AG08395 (cell line): ENCODE measurements around the gene OASL.

Source experiments
- DNase-seq: peaks from one replicate; pipeline ENCODE4 v3.0.0; 2012; ENCODE audit warnings: mixed read lengths, low spot score

The OASL gene

GRCh38 chr12:120991965-120992364 lies 47.1 kb downstream of the OASL start:
- DNase-seq, result no peak

DNA sequence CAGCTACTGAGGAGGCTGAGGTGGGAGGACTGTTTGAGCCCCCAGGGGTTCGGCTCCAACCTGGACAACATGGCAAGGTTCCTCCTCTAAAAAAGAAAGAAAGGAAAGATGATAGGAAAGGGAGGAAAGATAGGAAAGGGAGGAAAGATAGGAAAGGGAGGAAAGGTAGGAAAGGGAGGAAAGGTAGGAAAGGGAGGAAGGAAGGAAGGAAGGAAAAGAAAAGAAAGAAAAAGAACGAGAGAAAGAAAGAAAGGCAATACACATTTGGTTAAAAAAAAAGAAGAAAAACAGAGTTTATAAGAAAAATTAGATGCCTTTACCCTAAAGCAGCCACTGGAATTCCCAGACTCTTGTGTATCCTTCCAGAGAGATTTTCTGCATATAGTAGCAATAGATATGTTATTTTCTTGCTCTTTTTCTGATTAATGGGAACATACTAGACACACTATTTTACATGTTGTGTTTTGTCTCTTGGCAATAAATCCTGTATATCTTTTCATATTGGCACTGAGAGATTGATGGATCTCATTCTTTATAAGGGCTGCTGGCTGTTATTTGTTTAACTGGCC lies 48.5 kb downstream of the OASL start:
- DNase-seq, result no peak

GRCh38 chr12:120989687-120990086 lies 49.4 kb downstream of the OASL start:
- DNase-seq, result no peak

- DNase-seq, result no peak
These were observed 50.4 kb downstream of the OASL start for GRCh38 chr12:120988658-120989057.

DNA sequence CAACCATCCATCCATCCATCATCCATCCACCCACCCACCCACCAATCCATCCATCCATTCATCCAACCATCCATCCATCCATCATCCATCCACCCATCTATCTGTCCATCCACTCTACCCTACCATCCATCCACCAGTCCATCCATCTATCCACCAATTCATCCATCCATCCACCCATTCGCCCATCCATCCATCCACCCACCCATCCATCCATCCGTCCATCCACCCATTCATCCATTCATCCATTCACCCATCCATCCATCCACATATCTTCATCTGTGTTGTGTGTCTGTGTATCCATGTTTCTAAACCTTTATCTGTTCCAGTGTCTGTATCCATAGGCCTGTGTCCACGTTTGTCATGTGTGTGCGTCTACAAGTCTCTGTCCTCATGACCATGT lies 50.8 kb downstream of the OASL start:
- no peak for DNase-seq

GRCh38 chr12:120984351-120984898 lies 54.6 kb downstream of the OASL start:
- no peak for DNase-seq

GRCh38 chr12:120983759-120984158 lies 55.3 kb downstream of the OASL start:
- no peak for DNase-seq

- DNase-seq, result no peak
These were observed 56.4 kb downstream of the OASL start for GRCh38 chr12:120982659-120983058.

DNA sequence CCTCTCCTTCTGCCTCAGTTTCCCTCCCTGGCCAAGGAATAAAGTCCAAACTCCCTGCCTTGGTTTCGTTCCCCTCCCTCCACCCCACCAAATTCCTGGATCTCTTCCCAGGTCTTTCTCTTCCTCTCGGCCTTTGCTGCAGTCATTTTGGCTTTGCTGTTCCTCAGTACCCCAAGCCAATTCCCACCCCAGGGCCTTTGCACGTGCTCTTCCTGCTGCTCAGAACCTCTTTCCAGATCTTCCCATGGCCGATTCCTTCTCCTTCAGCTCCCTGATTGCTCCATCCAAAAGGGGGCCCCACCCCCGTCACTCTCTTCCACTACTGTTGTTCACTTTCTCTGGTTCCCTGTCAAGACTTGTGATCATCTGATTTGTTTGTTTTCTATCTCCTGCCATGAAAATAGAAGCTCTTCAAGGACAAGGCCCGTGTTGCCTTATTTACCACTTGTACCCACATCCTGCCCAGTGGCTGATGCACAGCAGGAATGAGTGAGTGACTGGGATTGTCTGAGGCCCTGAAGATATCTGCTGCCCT lies 57.6 kb downstream of the OASL start:
- no peak for DNase-seq

DNA sequence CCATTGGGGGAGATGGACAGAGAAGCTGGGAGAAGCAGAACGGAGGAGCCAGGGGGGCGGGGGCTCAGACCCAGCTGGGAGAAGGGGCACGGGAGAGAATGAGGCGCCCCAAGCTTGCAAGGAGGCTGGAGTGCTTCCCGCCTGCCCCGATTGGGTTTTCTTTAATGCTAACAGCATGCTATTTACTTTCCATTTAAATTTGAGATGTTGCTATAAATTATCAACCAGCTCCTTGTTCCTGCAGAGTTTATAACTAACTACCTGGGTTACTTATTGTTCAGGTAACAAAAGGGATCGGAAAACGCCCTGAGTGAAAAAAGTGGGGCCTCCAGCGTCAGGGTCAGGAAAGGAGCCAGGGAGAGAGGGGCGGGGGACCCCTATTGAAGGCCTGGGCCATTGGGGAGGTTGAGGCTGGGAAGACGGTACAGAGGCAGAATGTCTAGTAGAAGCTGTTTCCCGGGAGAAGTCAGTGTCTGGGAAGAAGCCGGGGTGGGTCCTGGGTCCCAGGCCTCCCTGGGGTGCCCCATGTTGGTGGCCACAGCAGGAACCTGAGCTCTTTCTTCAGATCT lies 58.2 kb downstream of the OASL start:
- DNase-seq, result no peak

GRCh38 chr12:120979862-120980696 lies 59.0 kb downstream of the OASL start:
- DNase-seq, result no peak

DNA sequence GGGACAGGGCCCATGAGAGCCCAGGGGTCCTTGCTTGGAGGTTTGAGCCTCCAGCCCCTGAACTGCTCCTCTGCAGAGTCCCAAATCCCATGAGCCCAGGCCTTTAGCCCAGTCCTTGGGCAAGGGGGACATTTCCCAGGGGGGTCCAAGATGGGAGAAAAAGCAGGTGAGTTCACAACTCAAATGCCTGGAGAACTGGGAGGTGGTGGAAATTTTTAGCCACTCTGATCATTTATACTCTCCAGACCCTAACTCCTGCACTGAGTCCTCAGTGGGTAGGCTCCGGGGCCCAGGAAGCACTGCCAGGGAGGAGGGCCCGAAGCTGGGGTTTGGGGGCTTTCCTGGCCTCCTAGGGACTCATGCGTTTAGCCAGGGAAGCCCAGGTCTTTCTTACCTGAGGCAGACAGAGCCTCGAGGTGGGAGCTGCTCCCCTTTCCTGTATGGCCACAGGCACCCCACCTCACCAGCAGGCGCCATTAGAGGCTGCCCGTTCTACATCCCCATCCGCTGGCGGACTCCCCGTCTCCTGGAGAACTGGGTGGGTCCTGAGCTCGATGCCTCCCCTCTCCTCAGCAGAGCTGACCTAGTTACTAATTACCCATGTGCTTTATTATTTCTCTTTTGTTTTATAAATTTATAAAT lies 59.7 kb downstream of the OASL start:
- no peak for DNase-seq

GRCh38 chr12:120978296-120979219 lies 60.5 kb downstream of the OASL start, which contains the start of gene HNF1A:
HNF1A (plus strand) TSS chr12:120978543; CDS start chr12:120978769, 226 bp downstream.
- no peak for DNase-seq

DNA sequence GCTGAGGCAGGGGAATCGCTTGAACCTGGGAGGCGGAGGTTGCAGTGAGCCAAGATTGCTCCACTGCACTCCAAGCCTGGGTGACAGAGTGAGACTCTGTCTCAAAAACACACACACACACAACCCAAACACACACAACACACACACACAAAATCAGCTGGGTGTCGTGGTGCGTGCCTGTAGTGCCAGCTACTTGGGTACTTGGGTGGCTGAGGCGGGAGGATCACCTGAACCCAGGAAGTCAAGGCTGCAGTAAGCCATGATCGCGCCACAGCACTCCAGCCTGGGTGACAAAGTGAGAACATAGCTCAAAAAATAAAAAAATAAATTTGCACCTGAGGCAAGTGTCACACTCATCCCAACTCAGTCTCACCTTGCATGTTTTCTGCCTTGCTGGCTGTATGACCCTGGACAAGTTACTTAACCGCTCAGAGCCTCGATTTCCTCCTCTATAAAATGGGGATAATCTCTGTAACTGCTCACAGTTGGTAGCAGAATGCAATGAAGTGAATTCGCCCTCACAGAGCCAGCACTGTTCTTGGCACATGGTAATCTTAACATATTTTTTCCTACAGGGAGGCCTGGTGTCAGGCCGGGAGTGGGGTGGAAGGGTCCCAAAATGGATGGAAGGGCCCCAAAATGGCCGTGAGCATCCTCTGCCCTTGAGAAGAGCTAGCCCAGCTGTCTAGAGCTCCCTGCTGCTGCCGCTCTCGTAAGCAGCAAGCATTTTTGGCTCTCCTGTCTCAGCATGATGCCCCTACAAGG lies 61.3 kb downstream of the OASL start:
- DNase-seq, result no peak

DNA sequence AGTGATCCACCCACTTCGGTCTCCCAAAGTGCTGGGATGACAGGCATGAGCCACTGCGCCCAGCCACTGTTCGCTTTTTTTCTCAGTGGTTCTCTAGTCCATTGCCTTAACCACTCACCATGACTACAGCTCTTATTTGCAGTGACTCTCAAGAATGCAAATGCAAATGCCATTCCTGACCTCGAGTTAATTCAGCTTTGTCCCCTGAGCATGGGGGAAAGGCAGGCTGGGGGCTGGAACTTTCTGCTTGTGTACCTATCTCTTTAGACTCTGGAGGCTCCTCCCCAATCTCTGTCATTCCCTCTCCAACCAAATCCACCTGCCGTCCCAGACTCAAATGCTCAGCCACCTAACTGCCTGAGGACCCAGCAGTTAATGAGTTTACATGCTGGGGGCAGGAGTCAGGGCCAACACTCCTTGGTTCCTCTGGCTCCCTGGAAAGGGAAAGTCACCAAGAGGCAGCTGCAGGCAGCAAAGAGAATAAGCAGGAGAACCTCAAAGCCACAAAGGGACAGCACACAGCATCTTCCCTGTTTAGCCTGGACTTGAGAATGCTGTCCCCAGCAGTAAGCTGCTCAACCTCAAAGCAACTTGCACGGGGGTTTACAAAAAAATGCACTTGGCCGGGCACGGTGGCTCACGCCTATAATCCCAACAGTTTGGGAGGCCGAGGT lies 66.0 kb downstream of the OASL start:
- no peak for DNase-seq

- peak; percentile 85 for DNase-seq
These were observed 67.5 kb downstream of the OASL start for GRCh38 chr12:120971299-120972180.

GRCh38 chr12:120970310-120970709 lies 68.7 kb downstream of the OASL start:
- no peak for DNase-seq
